OCI-LY7 (cell line): ENCODE results near the gene OPRM1.

Experiments used
- CTCF ChIP-seq: fragments of 200-600 bp; sonication (generic); conservative IDR thresholded peaks from 2 replicates; pipeline ENCODE4 v1.5.1; 2014; ENCODE audit warnings: mild to moderate bottlenecking, antibody characterized with exemption, low read length, moderate library complexity, mixed read lengths
- EZH2phosphoT487 ChIP-seq: fragments of 200-600 bp; sonication (generic); IDR thresholded peaks from 2 replicates; pipeline ENCODE4 v1.6.1; 2018; ENCODE audit warnings: low read depth, borderline replicate concordance, mild to moderate bottlenecking, mixed run types, antibody characterized with exemption, low read length, moderate library complexity, mixed read lengths

GRCh38 chr6:154017786-154018185, 21.3 kb upstream of the OPRM1 start:
- TF ChIP-seq CTCF (no peak), EZH2phosphoT487 (no peak)
